ENCODE results near the gene SF3A2. TPM values are rescaled to one million over a fixed set of nuclear protein-coding genes. Genes with fewer than 3 reads are reported as not detected.

The SF3A2 gene
- total and polyA plus RNA-seq, 2 donors (not counting 1 experiment from before 2014, with no cell fraction given): 98.2 to 140 TPM

DNA sequence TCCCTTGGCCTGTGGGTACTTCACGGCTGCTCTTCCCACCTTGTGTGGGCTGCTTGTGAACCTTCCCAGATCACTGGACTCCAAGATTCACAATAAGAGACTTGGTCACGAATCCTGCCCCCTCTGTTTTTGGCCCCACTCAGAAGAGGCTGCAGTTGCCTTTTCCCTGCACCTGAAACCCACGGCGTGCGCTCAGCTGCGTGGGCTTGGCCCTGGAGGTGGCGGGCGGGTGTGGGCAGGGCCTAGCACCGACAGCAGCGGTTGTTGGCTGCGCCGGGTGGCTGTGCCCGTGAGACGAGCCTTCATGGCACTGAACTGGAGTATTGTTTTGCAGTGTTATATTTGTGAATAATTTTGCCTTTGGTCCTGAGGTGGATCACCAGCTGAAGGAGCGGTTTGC lies 34.3 kb upstream of the SF3A2 start:
- H3K4me2 ChIP-seq (replicated peaks; ENCODE audit: low read depth, low read length, poor library complexity, severe bottlenecking): no peak overlapping the region
- peaks cover 0 to 35% of the 10 kb centered on the region in 2 experiments for H3K36me3 ChIP-seq (replicated peaks in 1 of 2; ENCODE audit: control extremely low read depth in 1 of 2, control insufficient read depth in 1 of 2, extremely low read depth in 1 of 2, insufficient read depth in 2 of 2, low read length in 1 of 2)
- CTCF ChIA-PET: no interaction called here
- POLR2A ChIA-PET: no interaction called here
- H2AFZ ChIP-seq (ENCODE audit: insufficient read depth, low read depth, low read length, poor library complexity, severe bottlenecking): no peak overlapping the region
- no peak for TF ChIP-seq CTCF (IDR thresholded peaks at IDR 0.05)
- no peak for TF ChIP-seq EZH2 (IDR thresholded peaks at IDR 0.05; ENCODE audit: borderline replicate concordance, insufficient read depth, low read depth, low read length, poor library complexity, severe bottlenecking)
- no peak overlapping the region for H3K9ac ChIP-seq (ENCODE audit: low read length)
- Mint-ChIP-seq H3K9me3 (ENCODE audit: insufficient read depth) (no peaks in the 10 kb centered on the region), H3K4me3 (no peak overlapping the region), H3K4me1 (peaks cover 6% of the 10 kb centered on the region), H3K27ac (no peak overlapping the region), H3K27me3 (no peaks in the 10 kb centered on the region)
- H4K20me1 ChIP-seq (ENCODE audit: control insufficient read depth, insufficient read depth, low read length, poor library complexity, severe bottlenecking): peaks cover 69% of the 10 kb centered on the region
- ATAC-seq (ENCODE audit: low read depth) (no peak), DNase-seq (no peak)
- H3K79me2 ChIP-seq (ENCODE audit: control insufficient read depth, insufficient read depth, low read length): peaks cover 77% of the 10 kb centered on the region
- no peaks in the 10 kb centered on the region for H3K4me1 ChIP-seq (ENCODE audit: control insufficient read depth in 2 of 2, insufficient read depth in 2 of 2, low read length in 2 of 2)
- H3K4me3 ChIP-seq (ENCODE audit: control extremely low read depth in 1 of 5, extremely low read depth in 1 of 5, insufficient read depth in 1 of 5, low read depth in 2 of 5, low read length in 4 of 5): no peak overlapping the region
- WGBS (ENCODE audit: insufficient coverage): 95% methylated on average over 15 of the region's 15 CpGs
- no peaks in the 10 kb centered on the region for H3K27me3 ChIP-seq (replicated peaks in 1 of 4; ENCODE audit: control extremely low read depth in 1 of 4, control insufficient read depth in 3 of 4, insufficient read depth in 4 of 4, low read length in 3 of 4)
- intact Hi-C loops (cut with micrococcal nuclease): no loop called here
- no peak overlapping the region for H3K27ac ChIP-seq (ENCODE audit: low read length in 2 of 2)
- no peaks in the 10 kb centered on the region for H3K9me3 ChIP-seq (ENCODE audit: control extremely low read depth in 1 of 3, control insufficient read depth in 2 of 3, insufficient read depth in 1 of 3, low read length in 2 of 3)

DNA sequence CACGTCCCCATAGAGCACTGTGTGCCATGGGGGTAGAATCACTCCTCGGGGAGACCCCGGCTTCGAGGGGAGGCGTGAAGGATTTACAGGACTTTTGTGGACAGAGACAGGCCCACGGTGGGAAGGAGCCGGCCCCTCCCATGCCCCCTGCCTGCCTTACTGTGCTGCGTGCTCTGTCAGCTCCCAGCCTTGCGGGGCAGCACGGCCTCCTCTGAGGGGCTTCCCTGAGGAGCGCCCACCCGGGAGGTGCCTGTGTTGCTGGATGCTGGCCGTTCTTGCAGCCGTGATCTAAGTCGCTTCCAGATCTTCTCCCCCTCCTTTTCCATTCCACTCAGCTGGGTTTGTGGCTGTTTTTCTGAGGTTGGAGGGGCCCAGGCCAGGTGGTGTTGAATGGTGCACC lies 29.6 kb upstream of the SF3A2 start:
- Histone ChIP-seq H3K79me2 (ENCODE audit: control insufficient read depth, insufficient read depth, low read length) (peaks cover 56% of the 10 kb centered on the region), H3K4me3 (ENCODE audit: control extremely low read depth in 1 of 5, extremely low read depth in 1 of 5, insufficient read depth in 1 of 5, low read depth in 2 of 5, low read length in 4 of 5) (no peak overlapping the region), H3K4me1 (ENCODE audit: control insufficient read depth in 2 of 2, insufficient read depth in 2 of 2, low read length in 2 of 2) (peaks cover 0 to 6% of the 10 kb centered on the region in 2 donors), H3K9me3 (ENCODE audit: control extremely low read depth in 1 of 3, control insufficient read depth in 2 of 3, insufficient read depth in 1 of 3, low read length in 2 of 3) (no peaks in the 10 kb centered on the region), H3K9ac (ENCODE audit: low read length) (no peak overlapping the region), H3K4me2 (replicated peaks; ENCODE audit: low read depth, low read length, poor library complexity, severe bottlenecking) (no peak overlapping the region), H4K20me1 (ENCODE audit: control insufficient read depth, insufficient read depth, low read length, poor library complexity, severe bottlenecking) (peaks cover 44% of the 10 kb centered on the region), H3K27ac (ENCODE audit: low read length in 2 of 2) (no peak overlapping the region), H2AFZ (ENCODE audit: insufficient read depth, low read depth, low read length, poor library complexity, severe bottlenecking) (no peak overlapping the region), H3K36me3 (replicated peaks in 1 of 2; ENCODE audit: control extremely low read depth in 1 of 2, control insufficient read depth in 1 of 2, extremely low read depth in 1 of 2, insufficient read depth in 2 of 2, low read length in 1 of 2) (peaks cover 0 to 48% of the 10 kb centered on the region in 2 experiments), H3K27me3 (replicated peaks in 1 of 4; ENCODE audit: control extremely low read depth in 1 of 4, control insufficient read depth in 3 of 4, insufficient read depth in 4 of 4, low read length in 3 of 4) (no peaks in the 10 kb centered on the region)
- H3K4me1 Mint-ChIP-seq: peaks cover 5% of the 10 kb centered on the region
- CTCF ChIA-PET: interaction anchor here (1.8 to 2.6 kb wide), 2 partner anchors 9 to 51 kb away, joined by 5 to 8 read pairs; no protein-coding TSS in a partner anchor
- TF ChIP-seq EZH2 (IDR thresholded peaks at IDR 0.05; ENCODE audit: borderline replicate concordance, insufficient read depth, low read depth, low read length, poor library complexity, severe bottlenecking) (no peak), CTCF (IDR thresholded peaks at IDR 0.05) (no peak)
- DNase-seq: no peak
- H3K27ac Mint-ChIP-seq: no peak overlapping the region
- intact Hi-C loops (cut with micrococcal nuclease): no loop called here
- POLR2A ChIA-PET: no interaction called here
- ATAC-seq (ENCODE audit: low read depth): no peak
- no peak overlapping the region for H3K4me3 Mint-ChIP-seq
- no peaks in the 10 kb centered on the region for H3K9me3 Mint-ChIP-seq (ENCODE audit: insufficient read depth)
- WGBS (ENCODE audit: insufficient coverage): 95% methylated on average over 11 of the region's 15 CpGs
- no peaks in the 10 kb centered on the region for H3K27me3 Mint-ChIP-seq
